Loucy (cell line): Measurements from ENCODE around the gene PLA2G12A.

Experiments
- H2AFZ ChIP-seq: fragments of 200-600 bp; sonication (generic); 2 replicates; pipeline ENCODE4 v1.6.0; 2016; ENCODE audit warnings: antibody characterized with exemption, mild to moderate bottlenecking, low read length, moderate library complexity
- H3F3A ChIP-seq: fragments of 200-600 bp; 2 replicates; pipeline ENCODE4 v1.6.0; 2016; ENCODE audit warnings: antibody characterized with exemption, low read depth, mild to moderate bottlenecking
- H3K27me3 ChIP-seq: fragments of 200-600 bp; sonication (generic); 2 replicates; pipeline ENCODE4 v1.6.1; 2014; ENCODE audit warnings: low read length, mild to moderate bottlenecking; ENCODE audit not compliant: insufficient read depth, poor library complexity, severe bottlenecking
- H3K36me3 ChIP-seq: fragments of 200-600 bp; sonication (generic); 2 replicates; pipeline ENCODE4 v1.6.1; 2016; ENCODE audit warnings: low read length; ENCODE audit not compliant: insufficient read depth
- H3K4me1 ChIP-seq: fragments of 200-600 bp; sonication (generic); 2 replicates; pipeline ENCODE4 v1.5.1; 2014; ENCODE audit warnings: low read length, mild to moderate bottlenecking; ENCODE audit not compliant: insufficient read depth, poor library complexity, severe bottlenecking
- H3K4me2 ChIP-seq: fragments of 200-600 bp; sonication (generic); 2 replicates; pipeline ENCODE4 v1.6.0; 2014; ENCODE audit warnings: antibody characterized with exemption, low read length, low read depth, mild to moderate bottlenecking; ENCODE audit not compliant: poor library complexity, severe bottlenecking
- H3K4me3 ChIP-seq: fragments of 200-600 bp; sonication (generic); 2 replicates; pipeline ENCODE4 v1.5.1; 2014; ENCODE audit warnings: low read length, mild to moderate bottlenecking, mixed read lengths; ENCODE audit not compliant: poor library complexity, severe bottlenecking
- H3K79me2 ChIP-seq: fragments of 200-600 bp; sonication (generic); 2 replicates; pipeline ENCODE4 v1.6.1; 2014; ENCODE audit warnings: low read length; ENCODE audit not compliant: insufficient read depth
- H3K9ac ChIP-seq: fragments of 200-600 bp; sonication (generic); 2 replicates; pipeline ENCODE4 v1.6.0; 2014; ENCODE audit warnings: mild to moderate bottlenecking, low read depth, low read length, moderate library complexity; ENCODE audit not compliant: poor library complexity, severe bottlenecking
- H3K9me2 ChIP-seq: fragments of 200-600 bp; sonication (generic); replicated peaks from 2 replicates; pipeline ENCODE4 v1.6.1; 2016; ENCODE audit warnings: low read depth, low read length, mixed read lengths
- H3K9me3 ChIP-seq: fragments of 200-600 bp; sonication (generic); 2 replicates; pipeline ENCODE4 v1.6.1; 2014; ENCODE audit warnings: mild to moderate bottlenecking, antibody characterized with exemption, low read length, low read depth; ENCODE audit not compliant: insufficient read depth
- H4K20me1 ChIP-seq: fragments of 200-600 bp; sonication (generic); 2 replicates; pipeline ENCODE4 v1.6.0; 2014; ENCODE audit warnings: antibody characterized with exemption, low read length, mild to moderate bottlenecking; ENCODE audit not compliant: insufficient read depth, poor library complexity, severe bottlenecking
- CTCF ChIP-seq: fragments of 200-600 bp; sonication (generic); conservative IDR thresholded peaks from 2 replicates; pipeline ENCODE4 v1.5.1; 2014; ENCODE audit warnings: mild to moderate bottlenecking, antibody characterized with exemption, low read length
- EZH2phosphoT487 ChIP-seq: fragments of 200-600 bp; IDR thresholded peaks from 2 replicates; pipeline ENCODE4 v1.6.1; 2018; ENCODE audit warnings: antibody characterized with exemption, mild to moderate bottlenecking, moderate library complexity, borderline replicate concordance

Gene PLA2G12A

DNA sequence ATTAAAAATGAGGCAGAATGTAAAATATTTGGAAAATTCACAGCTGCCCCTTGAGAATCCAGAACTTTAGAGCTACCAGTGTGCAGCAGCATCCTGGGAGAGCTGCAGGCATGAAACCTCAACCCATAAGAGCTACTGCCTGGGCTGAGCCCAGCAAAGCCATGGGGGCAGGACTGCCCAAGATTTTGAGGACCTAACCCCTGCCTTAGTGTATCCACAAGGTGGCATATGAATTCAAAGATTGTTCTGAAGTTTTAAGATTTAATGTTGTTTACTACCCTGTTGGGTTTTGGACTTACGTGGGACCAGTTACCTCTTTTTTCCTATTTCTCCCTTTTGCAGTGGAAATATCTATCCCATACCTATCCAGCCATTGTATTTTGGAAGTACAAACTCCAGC lies 53.0 kb downstream of the PLA2G12A start:
- Histone ChIP-seq H3K9me3 (no peaks in the 10 kb centered on the region), H3K4me3 (no peak overlapping the region), H3K9me2 (no peaks in the 10 kb centered on the region), H3K4me2 (no peak overlapping the region), H2AFZ (no peak overlapping the region), H3K4me1 (no peaks in the 10 kb centered on the region), H3F3A (no peaks in the 10 kb centered on the region), H3K79me2 (no peaks in the 10 kb centered on the region), H3K36me3 (no peaks in the 10 kb centered on the region), H4K20me1 (no peaks in the 10 kb centered on the region), H3K27me3 (no peaks in the 10 kb centered on the region), H3K9ac (no peak overlapping the region)
- TF ChIP-seq CTCF = peak; percentile 53
- no peak for TF ChIP-seq EZH2phosphoT487

DNA sequence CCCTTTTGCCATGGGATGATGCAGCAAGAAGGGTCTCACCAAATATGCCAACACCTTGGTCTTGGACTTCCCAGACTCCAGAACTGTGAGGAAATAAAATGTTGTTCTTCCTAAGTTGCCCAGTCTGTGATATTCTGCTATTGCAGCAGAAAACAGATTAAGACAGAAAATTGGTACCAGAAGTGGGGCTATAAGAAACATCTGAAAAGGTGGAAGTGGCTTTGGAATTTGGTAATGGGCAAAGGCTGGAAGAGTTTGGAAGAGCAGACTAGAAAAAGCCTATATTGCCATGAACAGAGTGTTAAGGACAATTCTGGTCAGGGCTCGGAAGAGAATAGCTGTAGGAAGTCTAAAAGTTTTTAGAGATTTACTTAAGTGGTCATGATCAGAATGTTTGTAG lies 54.0 kb downstream of the PLA2G12A start:
- TF ChIP-seq EZH2phosphoT487 (no peak), CTCF (no peak)
- H4K20me1 ChIP-seq = no peaks in the 10 kb centered on the region
- H3F3A ChIP-seq = no peaks in the 10 kb centered on the region
- no peak overlapping the region for H2AFZ ChIP-seq
- H3K4me1 ChIP-seq = no peaks in the 10 kb centered on the region
- H3K79me2 ChIP-seq = no peaks in the 10 kb centered on the region
- H3K36me3 ChIP-seq = no peaks in the 10 kb centered on the region
- H3K9me2 ChIP-seq = no peaks in the 10 kb centered on the region
- no peak overlapping the region for H3K4me2 ChIP-seq
- H3K27me3 ChIP-seq = no peaks in the 10 kb centered on the region
- 0 out of 2 replicates have a peak, but pooled peaks cover 2% of the 10 kb centered on the region for H3K9me3 ChIP-seq
- H3K9ac ChIP-seq = no peak overlapping the region
- no peak overlapping the region for H3K4me3 ChIP-seq

DNA sequence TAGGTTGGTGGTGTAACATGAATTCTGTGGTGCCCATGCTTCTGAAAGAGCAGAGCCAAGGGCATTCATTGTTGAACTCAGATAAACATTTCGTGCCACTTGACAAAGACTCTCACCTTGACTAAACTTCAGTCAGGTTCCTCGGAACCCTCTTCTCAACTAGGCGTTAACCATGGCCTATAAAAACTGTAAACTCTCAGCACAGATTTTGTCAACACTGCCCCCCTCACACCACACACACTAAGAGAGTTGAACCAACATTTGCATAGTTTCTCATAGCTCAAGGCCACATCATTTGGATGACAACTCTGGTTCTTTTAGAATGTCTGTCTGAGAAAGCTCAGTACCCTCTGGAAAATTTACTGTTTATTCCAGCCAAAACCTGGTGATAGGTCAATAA lies 54.7 kb downstream of the PLA2G12A start:
- Histone ChIP-seq H3K27me3 (no peaks in the 10 kb centered on the region), H2AFZ (no peak overlapping the region), H3K4me3 (no peak overlapping the region), H3K9ac (no peak overlapping the region), H3K4me1 (no peaks in the 10 kb centered on the region), H4K20me1 (no peaks in the 10 kb centered on the region), H3K9me3 (0 out of 2 replicates have a peak, but pooled peaks cover 3% of the 10 kb centered on the region), H3K9me2 (no peaks in the 10 kb centered on the region), H3K36me3 (no peaks in the 10 kb centered on the region), H3K4me2 (no peak overlapping the region), H3F3A (no peaks in the 10 kb centered on the region), H3K79me2 (no peaks in the 10 kb centered on the region)
- TF ChIP-seq CTCF (no peak), EZH2phosphoT487 (no peak)
